Measurements from ENCODE around the gene UBE2S.

UBE2S gene

DNA sequence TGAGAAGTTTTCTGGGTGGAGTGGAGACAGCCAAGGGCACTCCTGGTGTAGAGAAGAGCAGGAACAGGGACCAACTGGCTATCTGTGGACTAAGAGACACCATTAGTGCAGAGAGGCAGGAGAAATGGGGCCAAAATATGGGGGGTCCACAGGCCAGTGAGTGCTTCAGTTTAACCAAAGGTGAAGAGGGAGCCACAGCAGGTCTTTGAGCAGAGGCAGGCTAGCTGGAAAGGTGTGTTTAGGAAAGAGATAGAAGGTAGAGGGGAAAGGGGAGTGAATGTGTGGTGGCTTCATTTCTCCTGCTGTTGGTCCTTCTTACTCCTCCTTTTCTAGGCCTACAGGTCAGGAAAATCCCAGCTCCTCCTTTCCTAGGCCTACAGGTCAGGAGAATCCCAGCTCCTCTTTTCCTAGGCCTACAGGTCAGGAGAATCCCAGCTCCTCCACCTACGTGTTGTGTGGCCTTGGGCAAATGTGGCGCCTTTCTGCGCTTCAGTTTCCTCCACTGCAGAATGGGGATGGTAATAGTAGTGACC is 25.0 kb downstream of the UBE2S start:
- no peak for DNase-seq

DNA sequence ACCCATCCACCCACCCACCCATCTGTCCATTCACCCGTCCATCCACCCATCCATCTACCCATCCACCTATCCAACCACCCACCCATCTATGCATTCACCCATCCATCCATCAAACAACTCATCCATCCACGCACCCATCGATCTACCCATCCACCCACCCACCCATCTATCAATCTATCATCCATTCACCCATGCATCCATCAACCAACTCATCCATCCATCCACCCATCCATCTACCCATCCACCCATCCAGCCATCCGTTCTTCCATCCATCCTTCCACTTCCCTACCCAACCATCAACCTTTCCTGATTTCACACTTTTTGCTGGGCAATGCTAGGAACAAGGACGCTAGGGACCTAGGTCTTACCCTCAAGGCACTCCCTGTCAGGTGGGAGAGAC is 25.6 kb downstream of the UBE2S start:
- no peak overlapping the region for H3K4me3 ChIP-seq (ENCODE audit: low read depth, low read length)
- peaks cover 10% of the 10 kb centered on the region for H3K36me3 ChIP-seq
- H3K9me3 ChIP-seq: no peaks in the 10 kb centered on the region
- TF ChIP-seq, protein P1, sequence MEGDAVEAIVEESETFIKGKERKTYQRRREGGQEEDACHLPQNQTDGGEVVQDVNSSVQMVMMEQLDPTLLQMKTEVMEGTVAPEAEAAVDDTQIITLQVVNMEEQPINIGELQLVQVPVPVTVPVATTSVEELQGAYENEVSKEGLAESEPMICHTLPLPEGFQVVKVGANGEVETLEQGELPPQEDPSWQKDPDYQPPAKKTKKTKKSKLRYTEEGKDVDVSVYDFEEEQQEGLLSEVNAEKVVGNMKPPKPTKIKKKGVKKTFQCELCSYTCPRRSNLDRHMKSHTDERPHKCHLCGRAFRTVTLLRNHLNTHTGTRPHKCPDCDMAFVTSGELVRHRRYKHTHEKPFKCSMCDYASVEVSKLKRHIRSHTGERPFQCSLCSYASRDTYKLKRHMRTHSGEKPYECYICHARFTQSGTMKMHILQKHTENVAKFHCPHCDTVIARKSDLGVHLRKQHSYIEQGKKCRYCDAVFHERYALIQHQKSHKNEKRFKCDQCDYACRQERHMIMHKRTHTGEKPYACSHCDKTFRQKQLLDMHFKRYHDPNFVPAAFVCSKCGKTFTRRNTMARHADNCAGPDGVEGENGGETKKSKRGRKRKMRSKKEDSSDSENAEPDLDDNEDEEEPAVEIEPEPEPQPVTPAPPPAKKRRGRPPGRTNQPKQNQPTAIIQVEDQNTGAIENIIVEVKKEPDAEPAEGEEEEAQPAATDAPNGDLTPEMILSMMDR (IDR thresholded peaks at IDR 0.05; ENCODE audit: low read depth, low read length): no peak
- peaks cover 13% of the 10 kb centered on the region for H3K4me1 ChIP-seq
- no peak for DNase-seq
- H3K27me3 ChIP-seq: no peaks in the 10 kb centered on the region

More for the DNA sequence above, 25.0 kb downstream of the UBE2S start:
- TF ChIP-seq, protein P1 (IDR thresholded peaks at IDR 0.05; ENCODE audit: low read depth, low read length): no peak
- H3K27me3 ChIP-seq: no peaks in the 10 kb centered on the region
- H3K9me3 ChIP-seq: no peaks in the 10 kb centered on the region
- peaks cover 16% of the 10 kb centered on the region for H3K36me3 ChIP-seq
- no peak overlapping the region for H3K4me3 ChIP-seq (ENCODE audit: low read depth, low read length)
- H3K4me1 ChIP-seq: peaks cover 10% of the 10 kb centered on the region

DNA sequence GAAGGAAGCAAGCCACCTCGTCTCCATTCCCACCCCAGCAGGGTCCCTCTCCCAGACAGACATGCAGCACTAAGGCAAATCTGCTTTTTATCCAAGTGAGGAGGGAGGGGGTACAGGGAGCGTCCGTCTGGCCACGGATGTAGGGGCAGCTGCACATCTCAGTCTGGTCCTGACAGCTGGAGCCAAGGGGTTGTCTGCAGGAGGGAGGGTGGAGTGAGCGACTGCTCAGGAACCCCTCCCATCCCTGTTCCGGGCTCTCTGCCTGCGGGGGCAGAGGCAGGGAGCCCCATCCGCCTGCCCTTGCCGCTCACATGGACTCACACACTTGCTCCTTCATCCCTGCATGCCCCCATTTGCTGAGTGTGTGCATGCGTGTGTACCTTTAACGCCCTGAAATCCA is 28.4 kb downstream of the UBE2S start:
- peaks cover 10% of the 10 kb centered on the region for H3K4me1 ChIP-seq
- no peaks in the 10 kb centered on the region for H3K36me3 ChIP-seq
- TF ChIP-seq, protein P1 (IDR thresholded peaks at IDR 0.05; ENCODE audit: low read depth, low read length): no peak
- no peaks in the 10 kb centered on the region for H3K9me3 ChIP-seq
- no peak for DNase-seq
- no peaks in the 10 kb centered on the region for H3K27me3 ChIP-seq
- no peak overlapping the region for H3K4me3 ChIP-seq (ENCODE audit: low read depth, low read length)

DNA sequence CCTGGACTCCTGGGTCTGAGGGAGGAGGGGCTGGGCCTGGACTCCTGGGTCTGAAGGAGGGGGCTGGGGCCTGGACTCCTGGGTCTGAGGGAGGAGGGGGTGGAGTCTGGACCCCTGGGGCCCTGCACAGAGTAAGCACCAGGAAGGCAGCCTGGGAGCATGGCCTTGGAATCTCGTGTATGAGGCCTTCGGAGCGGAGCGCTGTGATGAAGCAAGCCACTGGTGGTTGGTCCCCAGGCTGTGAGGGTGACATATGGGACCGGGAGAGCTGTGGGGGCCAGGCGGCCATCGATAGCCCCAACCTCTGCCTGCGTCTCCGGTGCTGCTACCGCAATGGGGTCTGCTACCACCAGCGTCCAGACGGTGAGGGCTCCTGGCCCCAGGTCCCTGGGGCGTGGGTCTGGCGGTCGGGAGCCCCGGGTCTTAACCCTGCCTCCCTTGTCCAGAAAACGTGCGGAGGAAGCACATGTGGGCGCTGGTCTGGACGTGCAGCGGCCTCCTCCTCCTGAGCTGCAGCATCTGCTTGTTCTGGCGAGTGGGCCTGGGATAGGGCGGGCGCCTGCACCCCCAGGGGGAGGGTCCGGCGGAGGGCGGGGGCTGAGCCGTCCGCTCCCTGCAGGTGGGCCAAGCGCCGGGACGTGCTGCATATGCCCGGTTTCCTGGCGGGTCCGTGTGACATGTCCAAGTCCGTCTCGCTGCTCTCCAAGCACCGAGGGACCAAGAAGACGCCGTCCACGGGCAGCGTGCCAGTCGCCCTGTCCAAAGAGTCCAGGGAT is 30.0 kb downstream of the UBE2S start:
- Histone ChIP-seq H3K27me3 (no peaks in the 10 kb centered on the region), H3K36me3 (no peaks in the 10 kb centered on the region), H3K4me3 (ENCODE audit: low read depth, low read length) (peak overlapping the region; percentile 14), H3K4me1 (peaks cover 13% of the 10 kb centered on the region), H3K9me3 (no peaks in the 10 kb centered on the region)
- TF ChIP-seq, protein P1 (IDR thresholded peaks at IDR 0.05; ENCODE audit: low read depth, low read length): no peak
- no peak for DNase-seq

DNA sequence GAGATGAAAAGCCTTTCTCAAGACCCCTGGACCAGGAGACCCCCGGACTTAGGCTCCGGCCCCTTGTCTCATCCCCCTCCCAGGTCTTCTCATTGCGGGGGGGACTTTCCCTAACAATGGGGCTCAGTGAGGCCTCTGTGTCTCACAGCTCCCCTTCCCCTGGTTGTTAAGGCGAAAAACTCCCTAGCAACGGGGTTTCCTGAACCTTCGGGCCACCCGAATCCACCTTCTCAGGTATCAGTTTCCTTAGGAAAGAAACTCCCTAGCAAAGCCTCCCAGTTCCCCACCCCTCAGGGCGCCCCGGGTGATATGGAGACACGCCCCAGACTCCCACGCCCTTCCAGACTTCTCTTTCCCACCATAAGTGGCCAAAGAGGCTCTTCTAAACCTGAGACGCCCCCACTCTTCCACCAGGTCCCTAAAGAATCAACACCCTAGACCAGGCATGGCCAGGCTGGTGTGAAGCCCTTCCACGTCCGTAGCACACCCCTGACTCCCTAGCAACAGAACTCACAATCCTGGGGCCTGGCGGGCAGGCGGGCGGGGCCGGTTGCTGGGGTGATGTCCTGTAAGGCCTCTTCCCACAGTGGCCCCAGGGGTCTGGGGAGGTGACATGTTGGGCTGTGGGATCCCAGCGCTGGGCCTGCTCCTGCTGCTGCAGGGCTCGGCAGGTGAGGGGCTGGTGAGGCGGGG is 31.2 kb downstream of the UBE2S start, which contains the start of gene TMEM190:
Gene TMEM190 (plus strand): TSS at position 586 of the 693 bp plus-strand sequence. CDS start 28 bp downstream, at position 614.
- Histone ChIP-seq H3K36me3 (no peaks in the 10 kb centered on the region), H3K4me3 (ENCODE audit: low read depth, low read length) (peak within 1 kb of the TSS; percentile 14), H3K27me3 (no peaks in the 10 kb centered on the region), H3K4me1 (peaks cover 14% of the 10 kb centered on the region), H3K9me3 (no peaks in the 10 kb centered on the region)
- TF ChIP-seq, protein P1 (IDR thresholded peaks at IDR 0.05; ENCODE audit: low read depth, low read length): no peak
- no peak for DNase-seq
